HS-27A (cell line): ENCODE data around the gene RTP2.
"Not testable (repeated sequence)": the region's sequence is repeated elsewhere in the genome, so short reads cannot be mapped to it uniquely, and the experiment has no call there.

Experiments
- DNase-seq: peaks from one replicate; pipeline ENCODE4 v3.0.0-alpha.2; 2012; ENCODE audit warnings: low read depth, missing footprints

The RTP2 gene

DNA sequence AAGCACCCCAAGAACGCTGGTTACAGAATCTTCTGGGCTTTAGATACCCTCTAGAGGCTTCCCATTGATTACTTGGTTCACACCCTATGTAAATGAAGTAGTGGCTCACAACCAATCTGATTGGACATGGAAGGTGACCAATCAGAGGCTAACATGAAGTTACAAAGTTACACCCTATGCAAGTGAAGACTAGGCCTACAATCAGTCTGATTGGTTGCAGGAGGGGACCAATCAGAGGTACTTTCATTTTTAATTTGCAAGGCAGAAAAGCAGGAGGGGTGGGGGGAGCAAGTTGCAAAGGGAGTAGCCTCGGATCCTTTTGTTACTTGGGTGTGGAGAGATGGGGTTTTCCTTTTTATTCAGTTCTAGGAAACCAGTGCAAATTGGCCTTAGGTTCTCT, 11.1 kb upstream of the RTP2 start:
- DNase-seq = no peak

DNA sequence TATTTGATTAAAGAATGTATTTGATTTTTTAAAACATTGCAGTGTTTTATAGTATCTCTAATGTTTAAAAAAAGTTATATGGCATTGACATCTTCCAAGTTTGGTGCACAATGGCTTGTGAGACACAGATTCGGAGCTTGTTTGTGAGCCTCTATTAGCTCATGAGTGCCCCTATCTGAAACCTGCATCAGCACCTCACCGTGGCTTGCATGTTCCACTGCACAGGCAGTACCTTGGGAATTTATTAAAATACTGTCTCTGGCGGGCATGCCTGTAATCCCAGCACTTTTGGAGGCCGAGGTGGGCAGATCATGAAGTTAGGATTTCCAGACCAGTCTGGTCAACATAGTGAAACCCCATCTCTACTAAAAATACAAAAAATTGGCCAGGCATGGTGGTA, 6.8 kb upstream of the RTP2 start:
- no peak for DNase-seq

DNA sequence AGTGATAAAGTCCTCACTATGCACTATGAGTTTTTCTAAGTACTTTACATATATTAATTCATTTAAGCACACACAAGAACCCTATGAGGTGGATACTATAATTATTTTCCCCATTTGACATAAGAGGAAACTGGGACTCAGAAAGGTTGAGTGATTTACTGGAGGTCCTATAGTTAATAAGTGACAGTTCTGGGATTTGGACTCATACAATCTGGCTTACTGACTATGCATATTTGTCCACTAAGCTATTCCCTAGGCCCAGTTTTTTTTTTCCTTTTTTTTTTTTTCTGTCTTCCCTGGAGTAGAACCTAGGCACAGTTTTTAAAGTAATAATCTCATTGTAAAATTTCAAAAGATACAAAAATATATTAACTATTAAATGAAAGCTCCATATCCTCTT, 6.3 kb upstream of the RTP2 start:
- DNase-seq = no peak

- DNase-seq = no peak
Observed at GRCh38 chr3:187706971-187707370, 4.6 kb upstream of the RTP2 start.

DNA sequence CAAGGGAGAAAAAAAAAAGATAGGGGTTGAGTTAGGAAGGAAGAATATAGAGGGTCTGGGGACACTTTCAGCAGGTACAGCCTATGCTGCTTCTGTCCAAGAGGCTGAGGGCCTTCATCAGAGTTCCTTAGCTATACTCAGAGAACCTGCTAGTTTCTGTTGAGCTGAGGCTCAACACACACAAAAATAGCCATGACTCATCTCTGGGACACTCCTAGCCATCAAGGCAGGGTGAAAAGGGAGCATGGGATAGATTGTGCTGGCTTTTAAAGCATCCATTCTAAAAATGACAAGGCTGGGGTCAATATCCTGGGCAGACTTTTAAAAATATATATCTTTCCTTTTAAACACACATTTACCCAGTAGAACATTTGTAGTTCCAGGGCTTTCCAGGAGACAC, 2.8 kb upstream of the RTP2 start:
- DNase-seq = no peak

DNA sequence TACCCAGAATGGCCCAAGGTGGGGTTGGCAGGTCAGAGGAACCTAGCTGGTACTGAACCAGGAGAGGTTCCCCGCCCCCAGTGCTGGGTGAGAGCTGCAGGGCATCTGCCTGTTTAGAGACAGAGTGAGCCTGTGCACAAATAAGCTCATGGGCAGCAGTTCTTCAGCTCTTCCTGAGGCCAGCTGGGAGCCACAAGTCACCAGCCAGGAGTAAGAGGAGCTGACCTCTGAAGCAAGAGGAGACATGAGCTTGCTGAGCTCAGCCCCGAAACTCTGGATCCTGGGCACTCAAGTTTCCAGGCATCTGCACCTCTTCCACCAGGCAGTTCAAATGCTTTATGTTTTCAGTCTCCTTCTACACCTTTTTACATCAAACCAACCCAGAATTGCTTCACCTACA, 2.1 kb downstream of the RTP2 start:
- DNase-seq = no peak

- DNase-seq = no peak
Observed at GRCh38 chr3:187698499-187699399, 3.6 kb downstream of the RTP2 start.

DNA sequence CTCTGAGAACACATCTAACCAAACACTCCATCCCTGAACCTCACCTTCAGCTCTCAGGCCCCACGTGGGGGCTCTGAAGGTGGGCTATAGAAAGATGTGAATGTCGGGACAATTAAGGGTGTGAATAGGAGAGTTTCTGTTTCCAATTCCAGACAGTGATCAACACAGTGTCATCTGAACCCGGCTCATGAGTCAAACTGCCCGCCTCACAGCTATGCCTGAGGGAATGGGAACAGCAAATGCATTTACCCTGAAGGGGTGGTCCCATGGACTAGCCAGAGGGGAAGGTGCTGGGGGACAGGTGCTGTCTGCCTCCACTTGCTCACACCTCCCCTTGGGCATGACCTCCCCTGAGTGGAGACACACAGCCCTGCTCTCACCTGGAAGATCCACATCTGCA, 6.3 kb downstream of the RTP2 start:
- no peak for DNase-seq

DNA sequence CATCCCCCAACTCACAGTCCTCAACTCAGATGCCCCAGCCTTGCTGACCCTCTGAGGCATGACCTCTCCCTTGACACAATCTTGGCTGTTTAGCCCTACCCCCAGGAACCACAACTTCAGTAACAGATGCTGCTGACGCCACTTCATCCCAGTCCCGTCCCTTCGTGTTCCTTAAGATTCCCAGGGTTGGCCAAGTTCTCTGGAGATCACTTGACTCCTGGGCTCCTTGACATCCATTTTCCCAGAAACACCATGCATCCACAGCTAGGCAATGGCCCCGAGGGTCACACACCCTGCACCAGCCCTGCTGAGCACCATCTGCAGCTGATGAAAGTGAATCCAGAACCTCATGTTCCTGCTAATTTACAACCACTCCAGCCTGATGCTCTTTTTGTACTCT, 6.9 kb downstream of the RTP2 start:
- DNase-seq = no peak

GRCh38 chr3:187694801-187695200, 7.6 kb downstream of the RTP2 start:
- no peak for DNase-seq

GRCh38 chr3:187693431-187693830, 8.9 kb downstream of the RTP2 start:
- no peak for DNase-seq

DNA sequence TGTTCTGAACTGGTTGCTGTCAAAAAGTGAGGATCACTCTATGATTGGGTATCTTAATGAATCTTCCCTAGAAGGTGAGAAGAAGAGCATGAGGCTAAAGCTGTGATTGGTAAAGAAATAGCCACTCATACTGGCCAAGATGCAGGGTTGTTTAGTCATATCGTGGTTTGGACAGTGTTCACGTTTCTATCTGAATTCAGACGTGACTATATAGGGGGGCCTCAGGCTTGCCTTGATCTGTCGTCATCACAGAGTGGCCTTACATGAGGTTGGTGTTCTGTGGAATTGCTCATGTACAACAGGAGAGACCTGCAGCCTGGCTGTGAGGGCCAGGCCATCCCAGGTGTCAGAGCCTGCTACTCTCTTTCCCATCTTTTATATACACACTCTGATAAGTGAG, 12.4 kb downstream of the RTP2 start:
- DNase-seq = no peak

GRCh38 chr3:187686621-187687273, 15.6 kb downstream of the RTP2 start:
- no peak for DNase-seq

GRCh38 chr3:187685948-187686347, 16.4 kb downstream of the RTP2 start:
- DNase-seq = no peak

DNA sequence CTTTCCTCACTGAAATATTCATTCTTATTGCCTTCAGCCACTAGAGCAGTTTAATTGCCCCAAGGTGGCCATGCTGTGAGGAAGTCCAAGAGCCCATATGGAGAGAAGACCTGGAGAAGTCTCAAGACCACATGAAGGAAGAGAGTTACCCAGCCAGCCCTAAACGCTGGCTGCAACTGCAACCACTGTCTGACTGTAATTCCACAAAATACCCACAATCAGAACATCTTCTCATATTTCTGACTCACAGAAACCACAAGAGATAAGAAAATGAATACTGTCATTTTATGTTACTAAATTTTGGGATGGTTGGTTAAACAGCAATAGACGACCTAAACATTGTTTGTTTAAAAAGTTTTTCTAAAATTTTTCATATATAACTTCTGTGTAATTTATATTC, 17.5 kb downstream of the RTP2 start:
- DNase-seq = no peak

DNA sequence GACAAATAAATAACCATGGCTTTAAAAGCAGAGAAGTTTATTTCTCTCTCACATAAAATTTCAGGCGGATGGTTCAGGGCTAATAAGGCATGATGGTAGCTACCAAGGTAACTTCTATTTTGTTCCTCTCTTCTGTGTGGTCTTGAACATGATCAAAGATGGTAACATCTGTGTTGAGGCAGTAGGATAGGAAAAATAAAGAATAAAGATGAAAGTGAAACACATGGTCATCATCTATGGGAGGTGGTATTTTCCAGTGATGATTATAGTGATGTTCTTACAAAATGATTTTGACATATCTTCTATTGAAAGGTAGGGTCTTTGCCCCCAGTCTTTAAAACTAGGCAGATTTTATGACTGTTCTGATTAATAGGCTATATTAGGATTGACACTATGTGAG, 17.9 kb downstream of the RTP2 start:
- DNase-seq = no peak

GRCh38 chr3:187681756-187682155, 20.6 kb downstream of the RTP2 start:
- DNase-seq = not testable (repeated sequence)

GRCh38 chr3:187679638-187680396, 22.5 kb downstream of the RTP2 start:
- peak; percentile 35 for DNase-seq

DNA sequence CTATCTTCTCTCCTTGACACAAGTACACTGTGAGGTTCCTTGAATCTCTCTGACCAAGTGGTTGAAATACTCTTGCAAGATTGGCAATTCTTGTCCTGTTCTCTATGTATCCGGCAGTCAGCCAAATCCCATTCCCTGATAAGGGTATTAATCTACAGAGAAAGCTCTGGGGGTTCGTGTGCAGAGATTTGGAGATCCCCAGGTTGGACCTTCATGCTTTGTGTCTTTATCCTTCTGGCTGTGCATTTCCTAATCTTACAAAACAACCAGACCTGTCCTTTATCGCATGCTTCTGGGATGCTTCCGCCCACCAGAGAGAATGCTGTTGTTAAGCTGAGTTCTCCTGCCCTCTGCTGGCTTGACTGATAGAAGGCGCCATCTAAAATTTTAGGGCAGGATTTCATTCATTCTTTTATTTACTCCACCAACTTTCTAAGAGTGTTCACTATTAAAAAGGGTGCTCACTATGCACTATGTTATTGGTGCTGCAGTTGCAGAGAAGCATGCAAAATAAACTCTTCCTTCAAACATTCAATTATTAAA, 23.6 kb downstream of the RTP2 start:
- DNase-seq = peak; percentile 30

DNA sequence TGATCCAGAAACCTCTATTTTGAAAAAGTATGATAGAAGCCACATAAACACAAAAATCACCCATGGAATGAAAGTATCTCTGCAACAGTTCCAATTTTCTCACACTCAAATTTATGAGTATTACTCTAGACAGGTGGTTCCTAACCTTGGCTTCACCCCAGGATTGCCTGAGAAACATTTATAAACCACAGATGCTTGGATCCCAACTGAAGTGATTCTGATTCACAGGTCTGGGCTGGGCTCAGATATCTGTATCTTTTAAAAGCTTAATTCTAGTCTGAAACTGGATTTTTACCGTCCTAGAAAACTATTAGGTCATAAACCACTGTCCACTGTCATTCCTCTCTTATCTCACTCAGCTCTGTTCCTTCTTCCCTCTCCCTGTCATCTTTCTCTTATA, 24.8 kb downstream of the RTP2 start:
- DNase-seq = no peak

- no peak for DNase-seq
Observed at GRCh38 chr3:187673012-187673411, 29.3 kb downstream of the RTP2 start.

- DNase-seq = no peak
Observed at GRCh38 chr3:187669675-187670504, 32.5 kb downstream of the RTP2 start, which contains the start of gene SST. SST (minus strand) TSS chr3:187670394; CDS start chr3:187670291, 103 bp downstream.
